Nephron progenitor cell (in vitro differentiated cells): ENCODE results near the gene SLC6A7.
"Not testable (repeated sequence)": the region's sequence is repeated elsewhere in the genome, so short reads cannot be mapped to it uniquely, and the experiment has no call there.

ENCODE experiments used
- DNase-seq: peaks from one replicate; pipeline ENCODE4 v3.0.0; 2021
- H3K27ac Mint-ChIP-seq: 2 replicates; pipeline ENCODE4 v1.8.0; 2021; ENCODE audit warnings: mild to moderate bottlenecking, moderate library complexity, mixed read lengths
- H3K27me3 Mint-ChIP-seq: 2 replicates; pipeline ENCODE4 v1.8.0; 2021; ENCODE audit warnings: mild to moderate bottlenecking, low read depth, mixed read lengths; ENCODE audit not compliant: poor library complexity
- H3K36me3 Mint-ChIP-seq: 2 replicates; pipeline ENCODE4 v1.8.0; 2021; ENCODE audit warnings: low read depth, mixed read lengths
- H3K4me1 Mint-ChIP-seq: 2 replicates; pipeline ENCODE4 v1.8.0; 2021; ENCODE audit warnings: mixed read lengths
- H3K4me3 Mint-ChIP-seq: 2 replicates; pipeline ENCODE4 v1.8.0; 2021; ENCODE audit warnings: mild to moderate bottlenecking, moderate library complexity, mixed read lengths
- H3K9me3 Mint-ChIP-seq: 2 replicates; pipeline ENCODE4 v1.8.0; 2021; ENCODE audit warnings: mild to moderate bottlenecking, moderate library complexity, mixed read lengths
- CTCF ChIP-seq: fragments of 200-600 bp; sonication (generic); IDR thresholded peaks from 2 replicates; pipeline ENCODE4 v1.5.0; 2021; ENCODE audit warnings: antibody characterized with exemption

The SLC6A7 gene

GRCh38 chr5:150223474-150223873 is 33.6 kb downstream of the SLC6A7 start:
- Mint-ChIP-seq H3K9me3 (no peaks in the 10 kb centered on the region), H3K27me3 (peaks cover 4% of the 10 kb centered on the region), H3K4me3 (no peak overlapping the region), H3K4me1 (peaks cover 31% of the 10 kb centered on the region), H3K27ac (no peak overlapping the region), H3K36me3 (no peaks in the 10 kb centered on the region)
- DNase-seq = no peak
- TF ChIP-seq CTCF = no peak

- Mint-ChIP-seq H3K27ac (no peak overlapping the region), H3K4me3 (no peak overlapping the region), H3K36me3 (no peaks in the 10 kb centered on the region), H3K4me1 (peaks cover 31% of the 10 kb centered on the region), H3K27me3 (peaks cover 4% of the 10 kb centered on the region), H3K9me3 (no peaks in the 10 kb centered on the region)
- DNase-seq = peak; percentile 38
- TF ChIP-seq CTCF = no peak
Observed at GRCh38 chr5:150224483-150225027, 34.7 kb downstream of the SLC6A7 start.

- no peak for TF ChIP-seq CTCF
- H3K4me1 Mint-ChIP-seq = peaks cover 23% of the 10 kb centered on the region
- no peaks in the 10 kb centered on the region for H3K36me3 Mint-ChIP-seq
- H3K27ac Mint-ChIP-seq = no peak overlapping the region
- no peaks in the 10 kb centered on the region for H3K9me3 Mint-ChIP-seq
- H3K4me3 Mint-ChIP-seq = no peak overlapping the region
- peaks cover 4% of the 10 kb centered on the region for H3K27me3 Mint-ChIP-seq
- no peak for DNase-seq
Observed at GRCh38 chr5:150227036-150227435, 37.2 kb downstream of the SLC6A7 start.

GRCh38 chr5:150227606-150228273 is 37.9 kb downstream of the SLC6A7 start:
- Mint-ChIP-seq H3K4me1 (peaks cover 23% of the 10 kb centered on the region), H3K36me3 (no peaks in the 10 kb centered on the region), H3K27ac (no peak overlapping the region), H3K4me3 (no peak overlapping the region), H3K9me3 (no peaks in the 10 kb centered on the region), H3K27me3 (peaks cover 4% of the 10 kb centered on the region)
- no peak for DNase-seq
- TF ChIP-seq CTCF = no peak

GRCh38 chr5:150229571-150229970 is 39.7 kb downstream of the SLC6A7 start:
- Mint-ChIP-seq H3K27me3 (no peaks in the 10 kb centered on the region), H3K27ac (no peak overlapping the region), H3K4me1 (peaks cover 13% of the 10 kb centered on the region), H3K4me3 (no peak overlapping the region), H3K9me3 (no peaks in the 10 kb centered on the region), H3K36me3 (no peaks in the 10 kb centered on the region)
- DNase-seq = no peak
- TF ChIP-seq CTCF = no peak

- no peaks in the 10 kb centered on the region for H3K27me3 Mint-ChIP-seq
- H3K4me3 Mint-ChIP-seq = no peak overlapping the region
- TF ChIP-seq CTCF = no peak
- no peaks in the 10 kb centered on the region for H3K9me3 Mint-ChIP-seq
- H3K4me1 Mint-ChIP-seq = peaks cover 20% of the 10 kb centered on the region
- no peaks in the 10 kb centered on the region for H3K36me3 Mint-ChIP-seq
- H3K27ac Mint-ChIP-seq = peak overlapping the region; percentile 70
- DNase-seq = no peak
Observed at GRCh38 chr5:150230842-150231241, 41.0 kb downstream of the SLC6A7 start.

- not testable (repeated sequence) for H3K27ac Mint-ChIP-seq, H3K9me3 Mint-ChIP-seq, H3K27me3 Mint-ChIP-seq, DNase-seq, H3K4me3 Mint-ChIP-seq, H3K36me3 Mint-ChIP-seq
- H3K4me1 Mint-ChIP-seq = peaks cover 21% of the 10 kb centered on the region
Observed at GRCh38 chr5:150233706-150234105, 43.8 kb downstream of the SLC6A7 start.
